Hepatocyte (in vitro differentiated cells): ENCODE measurements around the gene SHF.

ENCODE experiments used
- CTCF ChIP-seq: fragments of 200-600 bp; sonication (generic); IDR thresholded peaks from 2 replicates; pipeline ENCODE4 v1.5.1; 2016; ENCODE audit warnings: antibody characterized with exemption, mild to moderate bottlenecking; ENCODE audit not compliant: poor library complexity
- EZH2 ChIP-seq: fragments of 200-600 bp; sonication (generic); IDR thresholded peaks from 2 replicates; pipeline ENCODE4 v1.6.1; 2016; ENCODE audit warnings: antibody characterized with exemption, mild to moderate bottlenecking, borderline replicate concordance
- EZH2phosphoT487 ChIP-seq: fragments of 200-600 bp; sonication (generic); IDR thresholded peaks from one replicate; pipeline ENCODE4 v1.6.1; 2018; ENCODE audit warnings: antibody characterized with exemption, mild to moderate bottlenecking, low read depth, moderate library complexity; ENCODE audit not compliant: unreplicated experiment, severe bottlenecking

- TF ChIP-seq CTCF (no peak), EZH2 (no peak), EZH2phosphoT487 (no peak)
These were observed 56.3 kb downstream of the SHF start for GRCh38 chr15:45131510-45131909.
